Right ventricle myocardium inferior (tissue), 1 donor: ENCODE data around the gene CALB2. TPM values are rescaled to one million over a fixed set of nuclear protein-coding genes. Genes with fewer than 3 reads are reported as not detected.
"Not testable (repeated sequence)": the region's sequence is repeated elsewhere in the genome, so short reads cannot be mapped to it uniquely, and the experiment has no call there.

Experiments
- ATAC-seq: fragments of 200-7000 bp; cut with Tn5 transposase; one replicate; pipeline ENCODE4 v1.9.1; 2020; ENCODE audit warnings: mild to moderate bottlenecking, moderate library complexity
- DNase-seq: peaks from one replicate; pipeline ENCODE4 v3.0.0; 2021; ENCODE audit errors: missing footprints
- intact Hi-C: fragments of 100-400 bp; cut with DNase I; formaldehyde crosslinking; loops from one replicate; pipeline ENCODE4 v1.11.0; 2022
- long read RNA-seq: library from polyadenylated mRNA; unstranded; transcript quantifications from one replicate; pipeline ENCODE4 v2.0.0, GENCODE V29; 2021
- total RNA-seq: library from RNA; stranded (reverse); fragmentation: NEBNext Ultra II Directional; extraction: Animal tissue kit (Norgen Biotek cat#: 25700); gene quantifications from one replicate; pipeline ENCODE4 v1.2.1, GENCODE V29; 2021
- donor health status: DM: no; HTN: yes; CAD: no; lungs with severe emphysema.

CALB2 gene
- 1.7 TPM for total RNA-seq
- long read RNA-seq, result 0 reads

- intact Hi-C loops, result no loop called here
- ATAC-seq, result peak; percentile 84
Measured at GRCh38 chr16:71358464-71358998, at the start of gene CALB2. TSS of gene CALB2 (plus strand) at chr16:71358723. CDS start at chr16:71358793, 70 bp downstream.

GRCh38 chr16:71311553-71312158, 46.9 kb upstream of the CALB2 start:
- intact Hi-C loops, result no loop called here
- ATAC-seq (no peak), DNase-seq (no peak)

More at GRCh38 chr16:71358464-71358998, at the start of gene CALB2:
- DNase-seq, result peak; percentile 90

GRCh38 chr16:71313591-71313990, 44.9 kb upstream of the CALB2 start:
- ATAC-seq, intact Hi-C loops, DNase-seq: not testable (repeated sequence)

- intact Hi-C loops, result no loop called here
- no peak for DNase-seq
- no peak for ATAC-seq
Measured at GRCh38 chr16:71315269-71315668, 43.3 kb upstream of the CALB2 start.

- DNase-seq, result no peak
- intact Hi-C loops, result no loop called here
- no peak for ATAC-seq
Measured at GRCh38 chr16:71319999-71320398, 38.5 kb upstream of the CALB2 start.

GRCh38 chr16:71327720-71328119, 30.8 kb upstream of the CALB2 start:
- DNase-seq (no peak), ATAC-seq (no peak)
- intact Hi-C loops, result no loop called here

GRCh38 chr16:71328151-71328550, 30.4 kb upstream of the CALB2 start:
- ATAC-seq, result no peak
- intact Hi-C loops, result no loop called here
- DNase-seq, result no peak

- intact Hi-C loops, result no loop called here
- DNase-seq, result no peak
- no peak for ATAC-seq
Measured at GRCh38 chr16:71337631-71338030, 20.9 kb upstream of the CALB2 start.

- intact Hi-C loops, result no loop called here
- no peak for ATAC-seq
- DNase-seq, result no peak
Measured at GRCh38 chr16:71338193-71338592, 20.3 kb upstream of the CALB2 start.

- DNase-seq, result no peak
- ATAC-seq, result no peak
- intact Hi-C loops, result no loop called here
Measured at GRCh38 chr16:71338632-71339031, 19.9 kb upstream of the CALB2 start.

GRCh38 chr16:71339236-71340171, 19.0 kb upstream of the CALB2 start:
- intact Hi-C loops, result no loop called here
- DNase-seq, result no peak
- no peak for ATAC-seq

GRCh38 chr16:71340406-71340805, 18.1 kb upstream of the CALB2 start:
- intact Hi-C loops, result no loop called here
- DNase-seq (no peak), ATAC-seq (no peak)

GRCh38 chr16:71341881-71342280, 16.6 kb upstream of the CALB2 start:
- intact Hi-C loops, result no loop called here
- ATAC-seq (no peak), DNase-seq (no peak)

- intact Hi-C loops, result no loop called here
- DNase-seq (no peak), ATAC-seq (no peak)
Measured at GRCh38 chr16:71343078-71343477, 15.4 kb upstream of the CALB2 start.

- ATAC-seq (no peak), DNase-seq (no peak)
- intact Hi-C loops, result no loop called here
Measured at GRCh38 chr16:71344315-71344905, 14.1 kb upstream of the CALB2 start.

GRCh38 chr16:71345031-71345430, 13.5 kb upstream of the CALB2 start:
- intact Hi-C loops, result no loop called here
- DNase-seq (no peak), ATAC-seq (no peak)

GRCh38 chr16:71347146-71347545, 11.4 kb upstream of the CALB2 start:
- intact Hi-C loops, result no loop called here
- DNase-seq (no peak), ATAC-seq (no peak)

- no peak for ATAC-seq
- no peak for DNase-seq
- intact Hi-C loops, result no loop called here
Measured at GRCh38 chr16:71348262-71349085, 10.0 kb upstream of the CALB2 start.
